NT2/D1 (cell line): ENCODE measurements around the gene GOT1.

Experiments used
- SUZ12 ChIP-seq: IDR thresholded peaks from 2 replicates; pipeline ENCODE4 v1.6.1; 2011; ENCODE audit not compliant: insufficient read length, insufficient read depth; ENCODE audit errors: extremely low read depth
- YY1 ChIP-seq: IDR thresholded peaks from 2 replicates; pipeline ENCODE4 v1.6.1; 2011; ENCODE audit not compliant: insufficient read length, insufficient read depth
- ZNF274 ChIP-seq: IDR thresholded peaks from 2 replicates; pipeline ENCODE4 v1.6.1; 2011; ENCODE audit warnings: mild to moderate bottlenecking, low read depth, low read length

DNA sequence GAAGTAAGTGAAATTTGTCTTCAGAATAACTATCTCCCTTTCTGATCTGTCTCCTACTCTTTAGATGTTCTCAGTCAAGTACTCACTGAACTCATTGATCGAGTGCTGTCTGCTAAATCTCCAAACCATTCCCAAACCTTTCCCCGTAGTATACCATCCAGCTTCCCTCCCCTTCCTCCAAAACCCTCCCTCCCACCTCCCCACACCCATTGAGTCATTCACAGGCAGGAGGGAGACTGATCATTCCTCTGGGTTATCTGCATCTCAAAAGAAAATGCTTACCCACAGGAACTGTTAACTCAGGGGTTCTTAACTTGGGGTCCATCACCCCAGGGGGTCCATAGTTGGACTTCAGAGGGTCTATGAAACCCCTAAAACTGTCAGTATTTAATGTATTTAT is 37.4 kb downstream of the GOT1 start:
- TF ChIP-seq ZNF274 (no peak), YY1 (no peak), SUZ12 (no peak)
